KMS-11 (cell line): ENCODE results near the gene PLEKHM2.

Source experiments
- H2AFZ ChIP-seq: fragments of 200-600 bp; sonication (generic); 2 replicates; pipeline ENCODE4 v1.6.1; 2016; ENCODE audit warnings: antibody characterized with exemption, mixed run types, low read depth
- H3K27ac ChIP-seq: fragments of 200-600 bp; sonication (generic); 2 replicates; pipeline ENCODE4 v1.6.1; 2016; ENCODE audit warnings: mild to moderate bottlenecking, mixed run types
- H3K27me3 ChIP-seq: fragments of 200-600 bp; sonication (generic); 2 replicates; pipeline ENCODE4 v1.6.1; 2017; ENCODE audit warnings: mild to moderate bottlenecking, low read depth, mixed run types, moderate library complexity; ENCODE audit not compliant: insufficient read depth
- H3K36me3 ChIP-seq: fragments of 200-600 bp; sonication (generic); 2 replicates; pipeline ENCODE4 v1.6.1; 2017; ENCODE audit warnings: mild to moderate bottlenecking, mixed run types; ENCODE audit not compliant: insufficient read depth
- H3K4me1 ChIP-seq: fragments of 200-600 bp; sonication (generic); 2 replicates; pipeline ENCODE4 v1.6.1; 2016; ENCODE audit warnings: mild to moderate bottlenecking, low read depth, mixed run types; ENCODE audit not compliant: poor library complexity, severe bottlenecking
- H3K4me2 ChIP-seq: fragments of 200-600 bp; sonication (generic); 2 replicates; pipeline ENCODE4 v1.7.0; 2016; ENCODE audit warnings: mild to moderate bottlenecking, mixed run types
- H3K4me3 ChIP-seq: fragments of 200-600 bp; sonication (generic); IDR thresholded peaks from 2 replicates; pipeline ENCODE4 v1.6.1; 2017; ENCODE audit warnings: low read depth, low read length, mixed read lengths; ENCODE audit not compliant: insufficient read depth
- H3K79me2 ChIP-seq: fragments of 200-600 bp; sonication (generic); 2 replicates; pipeline ENCODE4 v1.6.1; 2016; ENCODE audit warnings: low read depth, mixed run types; ENCODE audit not compliant: insufficient read depth
- H3K9ac ChIP-seq: fragments of 200-600 bp; sonication (generic); 2 replicates; pipeline ENCODE4 v1.6.1; 2016; ENCODE audit warnings: mild to moderate bottlenecking, mixed run types
- H4K20me1 ChIP-seq: fragments of 200-600 bp; sonication (generic); 2 replicates; pipeline ENCODE4 v1.6.1; 2016; ENCODE audit warnings: mild to moderate bottlenecking, mixed run types; ENCODE audit not compliant: insufficient read depth
- TF ChIP-seq, protein P1 (sequence below): fragments of 200-600 bp; sonication (generic); conservative IDR thresholded peaks from 2 replicates; pipeline ENCODE4 v1.6.1; 2017; ENCODE audit warnings: low read depth, mild to moderate bottlenecking, antibody characterized with exemption, low read length, moderate library complexity, mixed read lengths

Gene PLEKHM2

DNA sequence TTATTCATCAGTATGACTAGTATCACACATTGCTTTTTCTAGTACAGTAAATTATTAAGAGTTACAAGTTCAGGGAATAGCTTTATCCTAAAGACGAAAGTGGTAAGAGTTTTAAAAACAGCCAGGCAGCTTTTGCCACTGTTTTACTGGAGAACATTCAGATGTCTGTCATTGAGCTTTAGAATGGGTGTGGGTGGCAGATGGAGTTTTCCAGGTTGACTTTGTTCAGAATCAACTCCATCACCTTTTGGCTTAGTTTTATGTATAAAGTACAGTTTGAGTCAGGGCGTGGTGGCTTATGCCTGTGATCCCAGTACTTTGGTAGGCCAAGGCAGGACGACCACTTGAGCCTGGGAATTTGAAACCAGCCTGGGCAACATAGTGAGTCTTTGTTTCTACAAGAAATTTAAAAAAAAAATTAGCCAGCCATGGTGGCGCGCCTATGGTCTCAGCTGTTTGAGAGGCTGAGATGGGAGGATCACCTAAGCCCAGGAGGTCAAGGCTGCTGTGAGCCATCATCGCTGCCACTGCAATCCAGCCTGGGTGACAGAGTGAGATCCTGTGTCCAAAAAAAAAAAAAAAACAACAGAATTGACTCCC, 29.9 kb upstream of the PLEKHM2 start:
- Histone ChIP-seq H3K4me3 (no peak overlapping the region), H3K36me3 (peaks cover 11% of the 10 kb centered on the region; the same call in 1 of the 2 replicates), H2AFZ (no peak overlapping the region), H3K27ac (no peak overlapping the region), H3K4me1 (no peaks in the 10 kb centered on the region), H3K79me2 (no peaks in the 10 kb centered on the region), H3K9ac (no peak overlapping the region), H3K27me3 (no peaks in the 10 kb centered on the region), H4K20me1 (peaks cover 4% of the 10 kb centered on the region; the same call in 1 of the 2 replicates), H3K4me2 (no peak overlapping the region)
- TF ChIP-seq, protein P1, sequence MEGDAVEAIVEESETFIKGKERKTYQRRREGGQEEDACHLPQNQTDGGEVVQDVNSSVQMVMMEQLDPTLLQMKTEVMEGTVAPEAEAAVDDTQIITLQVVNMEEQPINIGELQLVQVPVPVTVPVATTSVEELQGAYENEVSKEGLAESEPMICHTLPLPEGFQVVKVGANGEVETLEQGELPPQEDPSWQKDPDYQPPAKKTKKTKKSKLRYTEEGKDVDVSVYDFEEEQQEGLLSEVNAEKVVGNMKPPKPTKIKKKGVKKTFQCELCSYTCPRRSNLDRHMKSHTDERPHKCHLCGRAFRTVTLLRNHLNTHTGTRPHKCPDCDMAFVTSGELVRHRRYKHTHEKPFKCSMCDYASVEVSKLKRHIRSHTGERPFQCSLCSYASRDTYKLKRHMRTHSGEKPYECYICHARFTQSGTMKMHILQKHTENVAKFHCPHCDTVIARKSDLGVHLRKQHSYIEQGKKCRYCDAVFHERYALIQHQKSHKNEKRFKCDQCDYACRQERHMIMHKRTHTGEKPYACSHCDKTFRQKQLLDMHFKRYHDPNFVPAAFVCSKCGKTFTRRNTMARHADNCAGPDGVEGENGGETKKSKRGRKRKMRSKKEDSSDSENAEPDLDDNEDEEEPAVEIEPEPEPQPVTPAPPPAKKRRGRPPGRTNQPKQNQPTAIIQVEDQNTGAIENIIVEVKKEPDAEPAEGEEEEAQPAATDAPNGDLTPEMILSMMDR, result no peak

DNA sequence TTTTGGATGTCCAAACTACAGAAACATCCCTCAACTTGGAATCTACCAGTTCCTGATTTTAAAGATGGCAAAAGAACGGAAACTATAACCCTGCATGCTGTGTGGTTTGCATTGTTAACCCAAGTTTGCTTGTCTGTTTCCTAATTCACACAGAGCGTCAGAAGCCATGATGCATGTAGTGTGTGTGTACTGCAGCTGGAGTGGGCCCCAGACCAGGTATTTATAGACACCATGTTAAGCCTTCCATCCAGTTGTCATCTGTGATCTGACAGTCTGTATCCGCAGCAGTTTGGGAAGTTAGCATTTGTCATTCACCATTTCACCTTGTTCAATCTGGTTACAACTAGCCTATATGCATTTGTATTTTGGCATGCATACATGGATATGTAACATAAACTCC, 27.7 kb upstream of the PLEKHM2 start:
- no peaks in the 10 kb centered on the region for H3K4me1 ChIP-seq
- TF ChIP-seq, protein P1, result no peak
- H3K27me3 ChIP-seq, result no peaks in the 10 kb centered on the region
- H3K9ac ChIP-seq, result no peak overlapping the region
- H2AFZ ChIP-seq, result no peak overlapping the region
- H3K79me2 ChIP-seq, result no peaks in the 10 kb centered on the region
- H4K20me1 ChIP-seq, result peaks cover 4% of the 10 kb centered on the region; the same call in 1 of the 2 replicates
- H3K36me3 ChIP-seq, result peaks cover 18% of the 10 kb centered on the region; the same call in 1 of the 2 replicates
- no peak overlapping the region for H3K4me3 ChIP-seq
- no peak overlapping the region for H3K4me2 ChIP-seq
- no peak overlapping the region for H3K27ac ChIP-seq

DNA sequence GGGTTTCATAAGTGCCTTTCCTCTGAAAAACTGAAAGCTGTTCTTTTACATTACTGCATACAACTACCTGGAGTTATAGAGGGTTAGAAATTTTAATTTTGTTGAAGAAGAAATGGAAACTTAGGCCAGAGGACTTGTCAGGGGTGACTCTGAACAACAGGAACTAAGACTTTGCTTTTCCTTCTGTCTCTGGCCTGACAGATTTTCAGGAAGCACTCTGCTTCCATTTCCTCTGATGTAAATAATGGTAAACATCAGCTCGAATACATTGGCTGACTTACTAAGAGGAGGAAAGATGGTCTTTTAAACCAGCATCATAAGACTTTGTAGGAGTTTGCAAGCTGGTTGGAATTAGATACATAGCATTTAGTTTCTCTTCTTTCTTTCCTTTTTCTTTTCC, 27.1 kb upstream of the PLEKHM2 start:
- H3K27me3 ChIP-seq, result no peaks in the 10 kb centered on the region
- no peak overlapping the region for H3K4me2 ChIP-seq
- peaks cover 18% of the 10 kb centered on the region; the same call in 1 of the 2 replicates for H3K36me3 ChIP-seq
- no peak overlapping the region for H3K9ac ChIP-seq
- H3K4me1 ChIP-seq, result no peaks in the 10 kb centered on the region
- H3K79me2 ChIP-seq, result no peaks in the 10 kb centered on the region
- TF ChIP-seq, protein P1, result no peak
- no peak overlapping the region for H3K4me3 ChIP-seq
- H4K20me1 ChIP-seq, result peaks cover 4% of the 10 kb centered on the region; the same call in 1 of the 2 replicates
- no peak overlapping the region for H2AFZ ChIP-seq
- H3K27ac ChIP-seq, result no peak overlapping the region

DNA sequence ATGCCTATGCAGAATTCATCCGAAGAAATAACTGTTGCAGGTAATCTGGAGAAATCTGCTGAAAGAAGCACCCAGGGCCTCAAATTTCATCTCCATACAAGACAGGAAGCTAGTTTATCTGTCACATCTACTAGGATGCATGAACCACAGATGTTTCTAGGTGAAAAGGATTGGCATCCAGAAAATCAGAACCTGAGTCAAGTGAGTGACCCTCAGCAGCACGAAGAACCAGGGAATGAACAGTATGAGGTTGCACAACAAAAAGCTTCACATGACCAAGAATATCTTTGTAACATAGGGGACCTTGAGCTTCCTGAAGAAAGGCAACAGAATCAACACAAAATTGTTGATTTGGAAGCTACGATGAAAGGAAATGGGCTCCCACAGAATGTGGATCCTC, 24.0 kb upstream of the PLEKHM2 start:
- Histone ChIP-seq H2AFZ (no peak overlapping the region), H3K36me3 (peaks cover 16% of the 10 kb centered on the region; the same call in 1 of the 2 replicates), H3K27ac (no peak overlapping the region), H3K4me3 (no peak overlapping the region), H3K9ac (no peak overlapping the region), H3K79me2 (no peaks in the 10 kb centered on the region), H4K20me1 (peaks cover 4% of the 10 kb centered on the region; the same call in 1 of the 2 replicates), H3K4me1 (no peaks in the 10 kb centered on the region), H3K27me3 (no peaks in the 10 kb centered on the region), H3K4me2 (no peak overlapping the region)
- TF ChIP-seq, protein P1, result no peak
